NOMO-1 treated with DMSO at 0.1 percent for 48 hours (cell line): ENCODE results near the gene SLC27A2.

Experiments
- DNase-seq: peaks from one replicate; lab custom pipeline; 2025; ENCODE audit not compliant: unreplicated experiment; lab: John Stamatoyannopoulos, UW

The SLC27A2 gene

GRCh38 chr15:50261981-50262380 is 80.0 kb downstream of the SLC27A2 start:
- DNase-seq, result no peak

GRCh38 chr15:50262533-50262932 is 80.5 kb downstream of the SLC27A2 start:
- DNase-seq, result peak; percentile 20

- DNase-seq, result no peak
Observed at GRCh38 chr15:50265620-50266019, 83.6 kb downstream of the SLC27A2 start, which contains the start of gene HDC. HDC (minus strand) TSS chr15:50265726; CDS start chr15:50265623, 103 bp downstream.

- no peak for DNase-seq
Observed at GRCh38 chr15:50267577-50267976, 85.6 kb downstream of the SLC27A2 start.

- DNase-seq, result no peak
Observed at GRCh38 chr15:50275091-50275490, 93.1 kb downstream of the SLC27A2 start.

GRCh38 chr15:50275908-50276307 is 93.9 kb downstream of the SLC27A2 start:
- DNase-seq, result no peak

- DNase-seq, result peak; percentile 43
Observed at GRCh38 chr15:50277370-50277769, 95.4 kb downstream of the SLC27A2 start.

GRCh38 chr15:50278496-50278895 is 96.5 kb downstream of the SLC27A2 start:
- DNase-seq, result peak; percentile 61

- no peak for DNase-seq
Observed at GRCh38 chr15:50280271-50280670, 98.3 kb downstream of the SLC27A2 start.

GRCh38 chr15:50281427-50281826 is 99.4 kb downstream of the SLC27A2 start:
- no peak for DNase-seq
